GM12891 (cell line): ENCODE results near the gene BCL6.

Source experiments
- PAX5 ChIP-seq: IDR thresholded peaks from 2 replicates; pipeline ENCODE4 v1.6.1; 2011; ENCODE audit warnings: low read length, moderate library complexity, mild to moderate bottlenecking; ENCODE audit not compliant: insufficient read depth, severe bottlenecking
- POLR2A ChIP-seq: IDR thresholded peaks from 2 replicates; pipeline ENCODE4 v1.6.1; 2011; ENCODE audit warnings: low read depth, low read length, control low read depth
- POLR2AphosphoS5 ChIP-seq: IDR thresholded peaks from 2 replicates; pipeline ENCODE4 v1.6.1; 2011; ENCODE audit warnings: low read depth, low read length, control low read depth

GRCh38 chr3:187705164-187705563 lies 40.1 kb downstream of the BCL6 start:
- TF ChIP-seq POLR2AphosphoS5 (no peak), PAX5 (no peak), POLR2A (no peak)
